OCI-LY3 (cell line): ENCODE measurements around the gene CD248.

ENCODE experiments used
- CTCF ChIP-seq: fragments of 200-600, 300-600 bp; sonication (generic); IDR thresholded peaks from 2 replicates; pipeline ENCODE4 v1.5.1; 2014; ENCODE audit warnings: antibody characterized with exemption, low read length, low read depth
- EZH2phosphoT487 ChIP-seq: fragments of 200-600 bp; shearing (Covaris generic); IDR thresholded peaks from 2 replicates; pipeline ENCODE4 v1.6.1; 2018; ENCODE audit warnings: antibody characterized with exemption, mixed run types, low read depth

GRCh38 chr11:66347425-66348276 is 30.8 kb upstream of the CD248 start, which contains the start of gene B4GAT1:
- TF ChIP-seq CTCF = no peak
- no peak for TF ChIP-seq EZH2phosphoT487
